Measurements from ENCODE around the gene PKNOX2.

The PKNOX2 gene

GRCh38 chr11:125308246-125308645, 143.7 kb downstream of the PKNOX2 start:
- no peak for TF ChIP-seq CTCF (IDR thresholded peaks at IDR 0.05; ENCODE audit: low read depth, low read length, missing control alignments)

GRCh38 chr11:125312391-125312790, 147.8 kb downstream of the PKNOX2 start:
- TF ChIP-seq CTCF (IDR thresholded peaks at IDR 0.05; ENCODE audit: low read depth, low read length, missing control alignments) = no peak
- no peak for DNase-seq (ENCODE audit: extremely low read depth, low read depth)
- no peak overlapping the region for H3K4me3 ChIP-seq (replicated peaks; ENCODE audit: low read depth, low read length)

More at GRCh38 chr11:125308246-125308645, 143.7 kb downstream of the PKNOX2 start:
- H3K4me3 ChIP-seq (replicated peaks; ENCODE audit: low read depth, low read length) = no peak overlapping the region
- no peak for DNase-seq (ENCODE audit: extremely low read depth, low read depth)

GRCh38 chr11:125312812-125313211, 148.3 kb downstream of the PKNOX2 start:
- H3K4me3 ChIP-seq (replicated peaks; ENCODE audit: low read depth, low read length) = no peak overlapping the region
- no peak for DNase-seq (ENCODE audit: extremely low read depth, low read depth)
- no peak for TF ChIP-seq CTCF (IDR thresholded peaks at IDR 0.05; ENCODE audit: low read depth, low read length, missing control alignments)

GRCh38 chr11:125313271-125314219, 149.0 kb downstream of the PKNOX2 start:
- H3K4me3 ChIP-seq (replicated peaks; ENCODE audit: low read depth, low read length) = no peak overlapping the region
- TF ChIP-seq CTCF (IDR thresholded peaks at IDR 0.05; ENCODE audit: low read depth, low read length, missing control alignments) = no peak
- DNase-seq (ENCODE audit: extremely low read depth, low read depth) = no peak

GRCh38 chr11:125314276-125315078, 149.9 kb downstream of the PKNOX2 start:
- no peak overlapping the region for H3K4me3 ChIP-seq (replicated peaks; ENCODE audit: low read depth, low read length)
- TF ChIP-seq CTCF (IDR thresholded peaks at IDR 0.05; ENCODE audit: low read depth, low read length, missing control alignments) = no peak
- no peak for DNase-seq (ENCODE audit: extremely low read depth, low read depth)

GRCh38 chr11:125315079-125315740, 150.7 kb downstream of the PKNOX2 start:
- no peak for DNase-seq (ENCODE audit: extremely low read depth, low read depth)

More at GRCh38 chr11:125315079-125315740, 150.7 kb downstream of the PKNOX2 start:
- no peak overlapping the region for H3K4me3 ChIP-seq (replicated peaks; ENCODE audit: low read depth, low read length)
- TF ChIP-seq CTCF (IDR thresholded peaks at IDR 0.05; ENCODE audit: low read depth, low read length, missing control alignments) = no peak

Data from HFF-Myc (cell line).